ENCODE data around the gene CNTF. TPM values are rescaled to one million over a fixed set of nuclear protein-coding genes. Genes with fewer than 3 reads are reported as not detected.

Gene CNTF
- total RNA-seq, 4 donors from 2014 or later = 1.6 to 5.0 (median 1.7) TPM

DNA sequence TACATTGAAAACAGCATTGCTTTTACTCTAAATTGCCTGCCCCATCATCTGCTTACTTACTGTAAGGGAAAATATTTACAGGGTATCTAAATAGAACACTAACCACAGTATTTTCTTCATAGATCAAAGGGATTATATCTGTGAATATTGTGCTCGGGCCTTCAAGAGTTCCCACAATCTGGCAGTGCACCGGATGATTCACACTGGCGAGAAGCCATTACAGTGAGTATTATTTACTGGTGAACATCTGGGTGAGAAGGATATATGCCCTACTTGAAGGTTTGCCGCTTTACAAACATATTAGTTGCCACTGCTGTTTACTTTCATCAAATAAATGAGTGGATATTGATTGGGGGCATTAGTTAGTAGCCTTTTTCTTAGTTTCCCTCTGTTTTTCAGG lies 5.9 kb upstream of the CNTF start:
- no peak for DNase-seq
- no peaks in the 10 kb centered on the region for H3K9me3 ChIP-seq
- no peak overlapping the region for H3K27ac ChIP-seq
- H3K27me3 ChIP-seq = no peaks in the 10 kb centered on the region
- no peak overlapping the region for H3K4me3 ChIP-seq (replicated peaks in 1 of 3)
- H3K4me1 ChIP-seq = peaks cover 7 to 8% of the 10 kb centered on the region in 2 donors
- peaks cover 50 to 59% of the 10 kb centered on the region in 2 donors for H3K36me3 ChIP-seq
- no peak for TF ChIP-seq POLR2A (IDR thresholded peaks at IDR 0.05)
- TF ChIP-seq CTCF (IDR thresholded peaks at IDR 0.05) = no peak
- 80% methylated on average over 4 of the region's 4 CpGs for WGBS, 2 donors
- intact Hi-C loops (cut with DNase I) = no loop called here

GRCh38 chr11:58617976-58618557 lies 4.4 kb upstream of the CNTF start:
- TF ChIP-seq POLR2A (IDR thresholded peaks at IDR 0.05) (no peak), CTCF (IDR thresholded peaks at IDR 0.05) (no peak)
- Histone ChIP-seq H3K9me3 (no peaks in the 10 kb centered on the region), H3K27me3 (no peaks in the 10 kb centered on the region), H3K27ac (no peak overlapping the region), H3K4me3 (replicated peaks in 1 of 3) (no peak overlapping the region), H3K36me3 (peaks cover 43 to 49% of the 10 kb centered on the region in 2 donors), H3K4me1 (peaks cover 7 to 8% of the 10 kb centered on the region in 2 donors)
- WGBS, 2 donors = 84 to 86% methylated on average over 4 of the region's 4 CpGs
- intact Hi-C loops (cut with DNase I) = no loop called here
- no peak for DNase-seq

DNA sequence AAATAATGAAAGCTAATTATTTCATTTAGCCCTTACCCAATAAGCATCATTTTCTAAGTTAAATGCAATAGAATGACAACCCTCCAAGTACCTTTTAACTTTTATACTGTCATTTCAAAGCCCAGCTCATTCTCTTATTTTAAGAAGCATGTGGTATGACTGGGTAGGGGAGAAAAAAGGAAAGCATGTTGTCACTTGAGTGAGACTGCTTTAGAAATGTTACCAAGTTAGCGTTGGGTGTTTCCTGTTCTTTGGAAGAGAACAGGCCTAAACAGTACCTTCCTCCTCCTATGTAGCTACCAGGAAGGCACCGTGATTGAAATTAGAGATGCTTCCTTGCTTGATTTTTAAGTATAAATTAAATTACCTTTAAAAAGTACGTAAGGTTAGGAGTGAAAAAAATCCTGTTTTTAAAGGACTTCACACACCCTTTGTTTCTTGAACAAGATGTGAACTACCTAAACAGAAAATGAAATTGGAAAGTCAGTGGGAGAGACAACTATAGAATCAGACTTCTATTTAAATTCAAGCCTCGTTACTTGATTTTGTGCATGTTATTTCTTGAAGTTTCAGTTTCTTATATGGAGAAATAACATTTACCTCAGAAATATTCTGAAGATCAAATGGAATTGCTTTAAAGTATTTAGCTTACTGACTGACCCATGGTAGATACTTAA lies 741 bp upstream of the CNTF start:
- H3K9me3 ChIP-seq = no peaks in the 10 kb centered on the region
- DNase-seq = no peak
- H3K4me1 ChIP-seq = peaks cover 15 to 21% of the 10 kb centered on the region in 2 donors
- peaks cover 42 to 47% of the 10 kb centered on the region in 2 donors for H3K36me3 ChIP-seq
- H3K27ac ChIP-seq = no peak overlapping the region
- H3K4me3 ChIP-seq (replicated peaks in 1 of 3) = no peak overlapping the region
- TF ChIP-seq POLR2A (IDR thresholded peaks at IDR 0.05) = no peak
- no peak for TF ChIP-seq CTCF (IDR thresholded peaks at IDR 0.05)
- intact Hi-C loops (cut with DNase I) = no loop called here
- no peaks in the 10 kb centered on the region for H3K27me3 ChIP-seq
- WGBS, 2 donors = 93 to 95% methylated on average over 4 of the region's 4 CpGs

DNA sequence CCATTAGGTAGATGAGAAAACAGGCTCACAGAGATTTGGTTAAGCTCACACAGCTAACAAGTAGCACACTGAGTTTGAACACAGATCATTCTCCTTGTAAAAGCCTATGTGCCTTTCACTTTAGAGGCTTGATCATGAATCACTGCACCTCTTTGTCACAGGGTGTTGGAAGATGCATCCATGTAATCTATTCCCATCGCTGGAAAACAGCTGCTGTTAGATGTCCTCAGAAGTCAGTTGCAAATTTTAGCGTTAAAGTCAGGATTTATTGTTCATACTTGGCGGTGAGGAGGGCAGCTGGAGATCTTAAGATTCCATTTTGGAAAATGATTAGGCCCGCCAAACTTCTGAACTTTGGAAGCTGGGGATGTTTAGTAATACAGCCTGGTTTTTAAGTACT lies 2.6 kb downstream of the CNTF start:
- Histone ChIP-seq H3K4me1 (peaks cover 29 to 46% of the 10 kb centered on the region in 2 donors), H3K4me3 (replicated peaks in 1 of 3) (no peak overlapping the region), H3K27me3 (no peaks in the 10 kb centered on the region), H3K9me3 (no peaks in the 10 kb centered on the region), H3K27ac (peak overlapping the region in 2 of 3 donors; percentile 28 to 48), H3K36me3 (peaks cover 18 to 22% of the 10 kb centered on the region in 2 donors)
- no peak for DNase-seq
- no peak for TF ChIP-seq POLR2A (IDR thresholded peaks at IDR 0.05)
- TF ChIP-seq CTCF (IDR thresholded peaks at IDR 0.05) = no peak
- 96 to 99% methylated on average over 4 of the region's 4 CpGs for WGBS, 2 donors
- intact Hi-C loops (cut with DNase I) = no loop called here

GRCh38 chr11:58625826-58626460 lies 3.5 kb downstream of the CNTF start:
- WGBS, 2 donors = 52 to 71% methylated on average over 4 of the region's 4 CpGs
- Histone ChIP-seq H3K9me3 (no peaks in the 10 kb centered on the region), H3K36me3 (peaks cover 18 to 22% of the 10 kb centered on the region in 2 donors), H3K4me1 (peaks cover 23 to 41% of the 10 kb centered on the region in 2 donors), H3K27ac (peak overlapping the region; percentile 48 to 79 (median 72)), H3K4me3 (replicated peaks in 1 of 3) (no peak overlapping the region), H3K27me3 (no peaks in the 10 kb centered on the region)
- TF ChIP-seq POLR2A (IDR thresholded peaks at IDR 0.05) (no peak), CTCF (IDR thresholded peaks at IDR 0.05) (no peak)
- intact Hi-C loops (cut with DNase I) = no loop called here
- peak; percentile 8 to 19 for DNase-seq
